Stimulated activated CD8-positive, alpha-beta memory T cell treated with anti-CD3 and anti-CD28 coated beads, Interleukin-4, amount 100 ng/mL, for 4 hours (primary cell): Measurements from ENCODE around the gene HOXB13.

ENCODE experiments used
- DNase-seq, 2 donors: peaks; one replicate each; pipeline ENCODE4 v3.0.0-alpha.2; 2020; ENCODE audit warnings: low read depth in 2 of 2, low spot score in 1 of 2

Gene HOXB13

GRCh38 chr17:48728232-48729231 lies at the start of gene HOXB13:
TSS of gene HOXB13 (minus strand) at chr17:48728750. CDS start at chr17:48728593, 157 bp downstream.
- DNase-seq, result no peak

GRCh38 chr17:48776602-48777001 lies 48.1 kb upstream of the HOXB13 start:
- no peak for DNase-seq

- no peak for DNase-seq
Observed at GRCh38 chr17:48773245-48773644, 44.7 kb upstream of the HOXB13 start.

- DNase-seq, result no peak
Observed at GRCh38 chr17:48770954-48771353, 42.4 kb upstream of the HOXB13 start.

- no peak for DNase-seq
Observed at GRCh38 chr17:48769009-48769675, 40.6 kb upstream of the HOXB13 start.

- DNase-seq, result no peak
Observed at GRCh38 chr17:48767263-48767774, 38.8 kb upstream of the HOXB13 start.

GRCh38 chr17:48761114-48761513 lies 32.6 kb upstream of the HOXB13 start:
- DNase-seq, result no peak

- no peak for DNase-seq
Observed at GRCh38 chr17:48760411-48760810, 31.9 kb upstream of the HOXB13 start.

- no peak for DNase-seq
Observed at GRCh38 chr17:48759288-48759687, 30.7 kb upstream of the HOXB13 start.

- DNase-seq, result no peak
Observed at GRCh38 chr17:48757524-48757961, 29.0 kb upstream of the HOXB13 start.

GRCh38 chr17:48756830-48757251 lies 28.3 kb upstream of the HOXB13 start:
- no peak for DNase-seq

- no peak for DNase-seq
Observed at GRCh38 chr17:48755356-48755755, 26.8 kb upstream of the HOXB13 start.

- DNase-seq, result no peak
Observed at GRCh38 chr17:48754500-48755261, 26.1 kb upstream of the HOXB13 start.

GRCh38 chr17:48753794-48754499 lies 25.4 kb upstream of the HOXB13 start:
- DNase-seq, result no peak

- no peak for DNase-seq
Observed at GRCh38 chr17:48752399-48753288, 24.1 kb upstream of the HOXB13 start.

GRCh38 chr17:48751733-48752398 lies 23.3 kb upstream of the HOXB13 start:
- no peak for DNase-seq

GRCh38 chr17:48751172-48751571 lies 22.6 kb upstream of the HOXB13 start:
- DNase-seq, result no peak

- DNase-seq, result no peak
Observed at GRCh38 chr17:48749621-48750553, 21.3 kb upstream of the HOXB13 start.
